Endothelial cell (in vitro differentiated cells): ENCODE results near the gene PTPRK. TPM values are rescaled to one million over a fixed set of nuclear protein-coding genes. Genes with fewer than 3 reads are reported as not detected.

ENCODE experiments used
- DNase-seq: peaks from one replicate; pipeline ENCODE4 v3.0.0; 2021; ENCODE audit warnings: low spot score
- H3K27ac Mint-ChIP-seq: one replicate; pipeline ENCODE4 v1.8.0; 2021; ENCODE audit warnings: mixed read lengths, inconsistent platforms; ENCODE audit not compliant: unreplicated experiment
- H3K27me3 Mint-ChIP-seq: one replicate; pipeline ENCODE4 v1.8.0; 2021; ENCODE audit warnings: mild to moderate bottlenecking, moderate library complexity, mixed read lengths, inconsistent platforms; ENCODE audit not compliant: unreplicated experiment
- H3K36me3 Mint-ChIP-seq: one replicate; pipeline ENCODE4 v1.8.0; 2021; ENCODE audit warnings: mild to moderate bottlenecking, low read depth, mixed read lengths, inconsistent platforms; ENCODE audit not compliant: unreplicated experiment
- H3K4me1 Mint-ChIP-seq: one replicate; pipeline ENCODE4 v1.8.0; 2021; ENCODE audit warnings: mild to moderate bottlenecking, mixed read lengths, inconsistent platforms; ENCODE audit not compliant: unreplicated experiment
- H3K4me3 Mint-ChIP-seq: one replicate; pipeline ENCODE4 v1.8.0; 2021; ENCODE audit warnings: mild to moderate bottlenecking, mixed read lengths, inconsistent platforms; ENCODE audit not compliant: unreplicated experiment
- H3K9me3 Mint-ChIP-seq: one replicate; pipeline ENCODE4 v1.8.0; 2021; ENCODE audit warnings: mixed read lengths, inconsistent platforms; ENCODE audit not compliant: unreplicated experiment
- total RNA-seq: library from RNA; stranded (reverse); fragmentation: NEBNext Ultra II Directional; extraction: Animal tissue kit (Norgen Biotek cat#: 25700); gene quantifications from one replicate; pipeline ENCODE4 v1.2.1, GENCODE V29; 2021; ENCODE audit not compliant: unreplicated experiment
- TF ChIP-seq, protein P1 (sequence below): fragments of 200-600 bp; sonication (generic); IDR thresholded peaks from one replicate; pipeline ENCODE4 v1.5.0; 2021; ENCODE audit warnings: antibody characterized with exemption; ENCODE audit not compliant: unreplicated experiment

The PTPRK gene
- total RNA-seq, 1 donor from 2014 or later: 47.3 TPM

GRCh38 chr6:127971386-127971785, 549.0 kb downstream of the PTPRK start:
- TF ChIP-seq, protein P1, sequence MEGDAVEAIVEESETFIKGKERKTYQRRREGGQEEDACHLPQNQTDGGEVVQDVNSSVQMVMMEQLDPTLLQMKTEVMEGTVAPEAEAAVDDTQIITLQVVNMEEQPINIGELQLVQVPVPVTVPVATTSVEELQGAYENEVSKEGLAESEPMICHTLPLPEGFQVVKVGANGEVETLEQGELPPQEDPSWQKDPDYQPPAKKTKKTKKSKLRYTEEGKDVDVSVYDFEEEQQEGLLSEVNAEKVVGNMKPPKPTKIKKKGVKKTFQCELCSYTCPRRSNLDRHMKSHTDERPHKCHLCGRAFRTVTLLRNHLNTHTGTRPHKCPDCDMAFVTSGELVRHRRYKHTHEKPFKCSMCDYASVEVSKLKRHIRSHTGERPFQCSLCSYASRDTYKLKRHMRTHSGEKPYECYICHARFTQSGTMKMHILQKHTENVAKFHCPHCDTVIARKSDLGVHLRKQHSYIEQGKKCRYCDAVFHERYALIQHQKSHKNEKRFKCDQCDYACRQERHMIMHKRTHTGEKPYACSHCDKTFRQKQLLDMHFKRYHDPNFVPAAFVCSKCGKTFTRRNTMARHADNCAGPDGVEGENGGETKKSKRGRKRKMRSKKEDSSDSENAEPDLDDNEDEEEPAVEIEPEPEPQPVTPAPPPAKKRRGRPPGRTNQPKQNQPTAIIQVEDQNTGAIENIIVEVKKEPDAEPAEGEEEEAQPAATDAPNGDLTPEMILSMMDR: no peak
- no peak overlapping the region for H3K4me3 Mint-ChIP-seq
- H3K27ac Mint-ChIP-seq: no peak overlapping the region
- no peaks in the 10 kb centered on the region for H3K36me3 Mint-ChIP-seq
- no peaks in the 10 kb centered on the region for H3K9me3 Mint-ChIP-seq
- H3K27me3 Mint-ChIP-seq: no peaks in the 10 kb centered on the region
- no peak for DNase-seq
- H3K4me1 Mint-ChIP-seq: peaks cover 2% of the 10 kb centered on the region

DNA sequence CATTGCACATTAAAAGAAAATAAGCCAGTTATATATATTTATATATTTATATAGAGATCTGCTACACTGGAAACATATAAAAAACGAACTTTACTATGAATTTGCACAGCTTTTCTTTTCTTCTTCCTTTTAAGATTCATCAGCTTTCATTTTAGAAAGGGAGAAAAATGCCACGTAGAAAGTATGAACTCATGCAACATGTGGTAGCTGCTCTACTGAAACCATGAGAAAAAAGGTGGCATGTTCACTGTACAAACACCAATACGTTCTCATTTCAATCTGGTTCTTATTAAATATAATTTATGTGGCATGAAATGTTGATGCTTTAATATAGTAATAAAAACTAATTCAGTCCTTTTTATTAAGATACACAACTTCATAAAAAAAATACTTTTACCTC, 550.7 kb downstream of the PTPRK start:
- no peak for DNase-seq
- Mint-ChIP-seq H3K36me3 (no peaks in the 10 kb centered on the region), H3K9me3 (no peaks in the 10 kb centered on the region), H3K4me1 (peaks cover 2% of the 10 kb centered on the region), H3K27ac (no peak overlapping the region), H3K4me3 (no peak overlapping the region), H3K27me3 (no peaks in the 10 kb centered on the region)
- TF ChIP-seq, protein P1: no peak

GRCh38 chr6:127968394-127968793, 552.0 kb downstream of the PTPRK start:
- Mint-ChIP-seq H3K36me3 (no peaks in the 10 kb centered on the region), H3K4me3 (no peak overlapping the region), H3K27me3 (no peaks in the 10 kb centered on the region), H3K9me3 (no peaks in the 10 kb centered on the region), H3K4me1 (peaks cover 2% of the 10 kb centered on the region), H3K27ac (no peak overlapping the region)
- TF ChIP-seq, protein P1: no peak
- no peak for DNase-seq

GRCh38 chr6:127967708-127968107, 552.7 kb downstream of the PTPRK start:
- no peak overlapping the region for H3K27ac Mint-ChIP-seq
- H3K4me3 Mint-ChIP-seq: no peak overlapping the region
- DNase-seq: no peak
- no peaks in the 10 kb centered on the region for H3K36me3 Mint-ChIP-seq
- no peaks in the 10 kb centered on the region for H3K27me3 Mint-ChIP-seq
- H3K4me1 Mint-ChIP-seq: peaks cover 2% of the 10 kb centered on the region
- H3K9me3 Mint-ChIP-seq: no peaks in the 10 kb centered on the region
- TF ChIP-seq, protein P1: no peak

GRCh38 chr6:127966616-127967015, 553.8 kb downstream of the PTPRK start:
- DNase-seq: no peak
- Mint-ChIP-seq H3K4me1 (peaks cover 2% of the 10 kb centered on the region), H3K27me3 (no peaks in the 10 kb centered on the region)

More at GRCh38 chr6:127966616-127967015, 553.8 kb downstream of the PTPRK start:
- Mint-ChIP-seq H3K9me3 (no peaks in the 10 kb centered on the region), H3K4me3 (no peak overlapping the region), H3K27ac (no peak overlapping the region), H3K36me3 (no peaks in the 10 kb centered on the region)
- TF ChIP-seq, protein P1: no peak
